GM06990 (cell line): ENCODE data around the gene KCNT1.

ENCODE experiments used
- DNase-seq: peaks from one replicate; pipeline ENCODE4 v3.0.0-alpha.2; 2011; ENCODE audit not compliant: insufficient read length; ENCODE audit errors: extremely low read depth
- H3K27me3 ChIP-seq: replicated peaks from 2 replicates; pipeline ENCODE4 v1.6.0; 2011; ENCODE audit warnings: low read length; ENCODE audit not compliant: control insufficient read depth, insufficient read depth
- H3K36me3 ChIP-seq: 2 replicates; pipeline ENCODE4 v1.5.1; 2011; ENCODE audit warnings: low read length; ENCODE audit not compliant: control insufficient read depth, insufficient read depth
- H3K4me3 ChIP-seq: replicated peaks from 2 replicates; pipeline ENCODE4 v1.5.1; 2011; ENCODE audit warnings: low read depth, mild to moderate bottlenecking, control low read depth, low read length
- CTCF ChIP-seq: IDR thresholded peaks from 2 replicates; pipeline ENCODE4 v1.5.1; 2011; ENCODE audit warnings: low read length, control low read depth, mild to moderate bottlenecking, inconsistent platforms; ENCODE audit not compliant: insufficient read depth, poor library complexity, severe bottlenecking

KCNT1 gene

DNA sequence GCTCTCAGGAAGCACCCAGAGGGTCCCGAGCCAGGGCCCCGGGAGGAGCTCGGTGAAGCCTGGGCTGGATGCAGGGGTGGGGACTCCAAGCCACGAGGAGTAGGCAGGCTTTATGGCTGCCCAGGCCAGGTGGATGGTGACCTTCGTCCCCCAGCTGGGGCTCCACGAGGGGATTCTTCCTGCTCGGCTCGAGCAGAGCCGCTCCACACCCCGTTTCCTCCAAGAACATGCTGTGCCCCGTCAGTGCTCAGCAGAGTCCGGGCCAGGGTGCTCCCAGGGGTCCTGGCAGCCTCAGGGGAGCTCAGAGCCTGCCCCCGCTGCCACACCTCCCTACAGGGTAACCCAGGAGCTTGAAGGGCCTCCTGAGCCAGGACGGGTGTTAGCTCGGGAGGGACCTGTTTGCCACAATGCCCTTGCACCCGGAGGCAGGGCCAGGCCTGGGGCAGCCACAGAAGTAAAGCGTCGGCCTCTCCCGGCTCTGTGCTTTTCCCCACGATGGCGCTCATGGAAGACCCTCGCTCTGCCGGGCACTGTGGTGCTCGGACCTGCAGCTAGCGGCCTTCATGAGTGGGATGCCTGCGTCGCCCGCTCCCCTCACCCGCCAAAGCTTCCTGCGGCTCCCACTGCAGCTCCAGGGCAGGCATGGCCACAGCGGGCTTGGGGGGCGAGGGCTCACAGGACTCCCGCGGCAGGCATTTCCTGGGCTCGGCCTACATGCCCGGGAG lies 86.8 kb downstream of the KCNT1 start:
- no peak for TF ChIP-seq CTCF
- DNase-seq: no peak
- H3K27me3 ChIP-seq: no peaks in the 10 kb centered on the region
- no peaks in the 10 kb centered on the region for H3K36me3 ChIP-seq
- H3K4me3 ChIP-seq: no peak overlapping the region

DNA sequence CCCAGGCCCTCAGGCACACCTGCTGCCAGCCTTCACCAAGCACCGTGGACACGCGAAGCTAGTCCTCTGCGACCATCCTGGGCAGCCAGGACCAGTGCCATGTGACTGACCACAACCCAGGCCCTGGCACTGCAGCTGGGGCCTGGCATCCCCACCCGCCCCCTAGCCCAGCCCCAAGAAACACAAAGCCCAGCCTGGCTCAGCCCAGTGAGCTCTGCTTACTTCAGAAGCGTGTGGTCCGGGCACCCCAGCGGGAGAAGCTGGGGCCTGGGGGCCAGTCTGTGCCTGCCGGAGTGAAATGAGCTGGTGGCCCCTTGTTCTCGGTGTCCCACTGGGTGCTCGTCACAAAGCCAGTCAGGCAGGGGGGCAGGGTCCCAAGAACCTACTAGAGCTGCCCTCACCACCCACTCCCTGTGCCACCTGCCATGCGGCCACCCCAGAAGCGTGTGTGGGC lies 87.9 kb downstream of the KCNT1 start:
- no peak for TF ChIP-seq CTCF
- Histone ChIP-seq H3K27me3 (no peaks in the 10 kb centered on the region), H3K36me3 (no peaks in the 10 kb centered on the region), H3K4me3 (no peak overlapping the region)
- no peak for DNase-seq

DNA sequence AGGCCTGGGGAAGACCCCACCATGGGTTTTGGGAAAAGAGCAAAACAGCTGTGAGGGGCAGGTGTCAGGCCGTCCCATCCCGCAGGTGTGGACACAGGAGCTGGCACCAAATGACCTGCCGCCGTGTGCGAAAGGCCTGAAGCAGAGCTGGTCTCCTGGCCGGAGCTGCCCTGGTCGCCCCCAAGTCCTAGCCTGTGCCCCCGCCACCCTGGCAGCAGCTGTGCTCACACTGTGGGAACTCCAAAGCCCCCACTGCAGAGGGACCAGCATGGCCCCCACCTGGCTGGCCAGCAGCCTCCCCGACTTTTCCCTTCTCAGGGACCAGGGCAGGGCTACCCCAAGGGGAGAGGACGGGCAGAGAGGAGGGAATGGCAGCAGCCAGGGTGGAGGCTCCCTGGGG lies 88.4 kb downstream of the KCNT1 start:
- Histone ChIP-seq H3K27me3 (no peaks in the 10 kb centered on the region), H3K4me3 (no peak overlapping the region), H3K36me3 (no peaks in the 10 kb centered on the region)
- no peak for TF ChIP-seq CTCF
- no peak for DNase-seq

- TF ChIP-seq CTCF: no peak
- H3K4me3 ChIP-seq: no peak overlapping the region
- no peaks in the 10 kb centered on the region for H3K36me3 ChIP-seq
- H3K27me3 ChIP-seq: no peaks in the 10 kb centered on the region
- DNase-seq: no peak
Measured at GRCh38 chr9:135790850-135791249, 88.9 kb downstream of the KCNT1 start.

- no peaks in the 10 kb centered on the region for H3K27me3 ChIP-seq
- no peak for TF ChIP-seq CTCF
Measured at GRCh38 chr9:135791431-135792267, 89.7 kb downstream of the KCNT1 start.

More at GRCh38 chr9:135791431-135792267, 89.7 kb downstream of the KCNT1 start:
- no peak for DNase-seq
- Histone ChIP-seq H3K4me3 (no peak overlapping the region), H3K36me3 (no peaks in the 10 kb centered on the region)
